KMS-11 (cell line): ENCODE measurements around the gene VSTM2B.

Source experiments
- H2AFZ ChIP-seq: fragments of 200-600 bp; sonication (generic); 2 replicates; pipeline ENCODE4 v1.6.1; 2016; ENCODE audit warnings: antibody characterized with exemption, mixed run types, low read depth
- H3K27ac ChIP-seq: fragments of 200-600 bp; sonication (generic); 2 replicates; pipeline ENCODE4 v1.6.1; 2016; ENCODE audit warnings: mild to moderate bottlenecking, mixed run types
- H3K27me3 ChIP-seq: fragments of 200-600 bp; sonication (generic); 2 replicates; pipeline ENCODE4 v1.6.1; 2017; ENCODE audit warnings: mild to moderate bottlenecking, low read depth, mixed run types, moderate library complexity; ENCODE audit not compliant: insufficient read depth
- H3K36me3 ChIP-seq: fragments of 200-600 bp; sonication (generic); 2 replicates; pipeline ENCODE4 v1.6.1; 2017; ENCODE audit warnings: mild to moderate bottlenecking, mixed run types; ENCODE audit not compliant: insufficient read depth
- H3K4me1 ChIP-seq: fragments of 200-600 bp; sonication (generic); 2 replicates; pipeline ENCODE4 v1.6.1; 2016; ENCODE audit warnings: mild to moderate bottlenecking, low read depth, mixed run types; ENCODE audit not compliant: poor library complexity, severe bottlenecking
- H3K4me2 ChIP-seq: fragments of 200-600 bp; sonication (generic); 2 replicates; pipeline ENCODE4 v1.7.0; 2016; ENCODE audit warnings: mild to moderate bottlenecking, mixed run types
- H3K4me3 ChIP-seq: fragments of 200-600 bp; sonication (generic); IDR thresholded peaks from 2 replicates; pipeline ENCODE4 v1.6.1; 2017; ENCODE audit warnings: low read depth, low read length, mixed read lengths; ENCODE audit not compliant: insufficient read depth
- H3K79me2 ChIP-seq: fragments of 200-600 bp; sonication (generic); 2 replicates; pipeline ENCODE4 v1.6.1; 2016; ENCODE audit warnings: low read depth, mixed run types; ENCODE audit not compliant: insufficient read depth
- H3K9ac ChIP-seq: fragments of 200-600 bp; sonication (generic); 2 replicates; pipeline ENCODE4 v1.6.1; 2016; ENCODE audit warnings: mild to moderate bottlenecking, mixed run types
- H4K20me1 ChIP-seq: fragments of 200-600 bp; sonication (generic); 2 replicates; pipeline ENCODE4 v1.6.1; 2016; ENCODE audit warnings: mild to moderate bottlenecking, mixed run types; ENCODE audit not compliant: insufficient read depth
- CTCF ChIP-seq: fragments of 200-600 bp; sonication (generic); conservative IDR thresholded peaks from 2 replicates; pipeline ENCODE4 v1.6.1; 2017; ENCODE audit warnings: low read depth, mild to moderate bottlenecking, antibody characterized with exemption, low read length, moderate library complexity, mixed read lengths

Gene VSTM2B

GRCh38 chr19:29576761-29577648 lies 51.2 kb downstream of the VSTM2B start:
- Histone ChIP-seq H3K27ac (no peak overlapping the region), H3K27me3 (peaks cover 3% of the 10 kb centered on the region; the same call in 1 of the 2 replicates)

GRCh38 chr19:29577649-29577963 lies 51.8 kb downstream of the VSTM2B start:
- Histone ChIP-seq H3K4me3 (no peak overlapping the region), H2AFZ (no peak overlapping the region), H3K9ac (no peak overlapping the region), H3K27ac (no peak overlapping the region), H3K4me1 (no peaks in the 10 kb centered on the region), H3K27me3 (peaks cover 3% of the 10 kb centered on the region; the same call in 1 of the 2 replicates), H4K20me1 (no peaks in the 10 kb centered on the region), H3K79me2 (no peaks in the 10 kb centered on the region), H3K4me2 (no peak overlapping the region), H3K36me3 (no peaks in the 10 kb centered on the region)
- no peak for TF ChIP-seq CTCF

More at GRCh38 chr19:29576761-29577648, 51.2 kb downstream of the VSTM2B start:
- Histone ChIP-seq H2AFZ (no peak overlapping the region), H3K36me3 (no peaks in the 10 kb centered on the region), H3K9ac (no peak overlapping the region), H3K4me2 (no peak overlapping the region), H3K79me2 (no peaks in the 10 kb centered on the region), H4K20me1 (no peaks in the 10 kb centered on the region), H3K4me3 (no peak overlapping the region), H3K4me1 (no peaks in the 10 kb centered on the region)
- TF ChIP-seq CTCF = no peak

- no peaks in the 10 kb centered on the region for H3K4me1 ChIP-seq
- H4K20me1 ChIP-seq = no peaks in the 10 kb centered on the region
- no peak overlapping the region for H3K4me3 ChIP-seq
- peaks cover 3% of the 10 kb centered on the region; the same call in 1 of the 2 replicates for H3K27me3 ChIP-seq
- no peaks in the 10 kb centered on the region for H3K79me2 ChIP-seq
- H2AFZ ChIP-seq = no peak overlapping the region
- TF ChIP-seq CTCF = no peak
- H3K4me2 ChIP-seq = no peak overlapping the region
- no peaks in the 10 kb centered on the region for H3K36me3 ChIP-seq
- no peak overlapping the region for H3K27ac ChIP-seq
- no peak overlapping the region for H3K9ac ChIP-seq
Observed at GRCh38 chr19:29578349-29578748, 52.6 kb downstream of the VSTM2B start.

DNA sequence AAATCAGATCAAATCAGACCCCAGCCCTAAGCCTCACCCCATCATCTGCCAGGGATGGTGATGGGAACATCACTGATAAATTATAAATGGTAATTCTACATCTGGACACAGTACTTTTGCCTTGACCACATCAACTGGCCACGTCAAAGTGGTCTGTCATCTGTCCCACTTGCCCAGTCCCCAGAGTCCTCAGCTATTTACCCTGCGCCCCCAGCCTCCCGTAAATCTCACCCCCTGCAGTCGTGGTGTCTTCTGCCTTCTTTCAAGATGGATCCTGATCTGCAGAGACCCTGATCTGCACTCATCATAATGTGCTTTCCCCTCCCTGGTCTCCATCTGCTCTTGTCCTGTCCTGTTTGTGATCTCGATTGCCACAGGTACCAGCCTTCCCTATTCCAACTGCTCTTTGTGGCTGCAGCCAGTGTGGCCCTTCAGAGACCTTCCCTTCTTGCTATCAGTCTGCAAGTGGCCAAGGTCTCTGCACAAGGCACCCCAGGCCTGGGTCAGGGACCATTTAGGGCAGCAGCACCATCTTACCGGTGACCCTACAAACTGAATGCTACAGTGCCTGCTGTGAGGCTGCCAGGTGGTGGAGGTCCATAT lies 53.6 kb downstream of the VSTM2B start:
- Histone ChIP-seq H3K27ac (no peak overlapping the region), H3K9ac (no peak overlapping the region), H4K20me1 (no peaks in the 10 kb centered on the region), H3K4me1 (no peaks in the 10 kb centered on the region), H3K36me3 (no peaks in the 10 kb centered on the region), H3K79me2 (no peaks in the 10 kb centered on the region), H3K4me2 (no peak overlapping the region), H3K27me3 (peaks cover 3% of the 10 kb centered on the region; the same call in 1 of the 2 replicates), H2AFZ (no peak overlapping the region), H3K4me3 (no peak overlapping the region)
- TF ChIP-seq CTCF = no peak
